Fibroblast of the aortic adventitia (primary cell): ENCODE results near the gene KCNIP3. TPM values are rescaled to one million over a fixed set of nuclear protein-coding genes. Genes with fewer than 3 reads are reported as not detected.

Source experiments
- DNase-seq: peaks from one replicate; pipeline ENCODE4 v3.0.0-alpha.2; 2010; ENCODE audit warnings: low read depth
- H3K4me3 ChIP-seq: 2 replicates; pipeline ENCODE4 v1.5.1; 2011; ENCODE audit warnings: low read depth, mild to moderate bottlenecking, control low read depth, low read length, moderate library complexity
- CTCF ChIP-seq: IDR thresholded peaks from 2 replicates; pipeline ENCODE4 v1.5.1; 2011; ENCODE audit warnings: mild to moderate bottlenecking, low read length, control low read depth, inconsistent platforms; ENCODE audit not compliant: insufficient read depth
- total RNA-seq: library from RNA; depleted of rRNA; stranded (reverse); fragments of >200 nt; gene quantifications from 2 replicates; pipeline ENCODE4 v1.2.3, GENCODE V29; 2012; ENCODE audit warnings: low replicate concordance

The KCNIP3 gene
- total RNA-seq, 1 donor: 2.9 TPM

- no peak overlapping the region for H3K4me3 ChIP-seq
- TF ChIP-seq CTCF: no peak
- no peak for DNase-seq
Measured at GRCh38 chr2:95270541-95271081, 26.5 kb upstream of the KCNIP3 start.

- DNase-seq: no peak
- no peak overlapping the region for H3K4me3 ChIP-seq
- TF ChIP-seq CTCF: no peak
Measured at GRCh38 chr2:95271381-95271971, 25.7 kb upstream of the KCNIP3 start.

- no peak overlapping the region for H3K4me3 ChIP-seq
- TF ChIP-seq CTCF: no peak
- DNase-seq: no peak
Measured at GRCh38 chr2:95272299-95272751, 24.8 kb upstream of the KCNIP3 start.

- H3K4me3 ChIP-seq: no peak overlapping the region
- no peak for TF ChIP-seq CTCF
- DNase-seq: no peak
Measured at GRCh38 chr2:95272781-95273180, 24.4 kb upstream of the KCNIP3 start.

GRCh38 chr2:95273566-95274290 lies 23.4 kb upstream of the KCNIP3 start:
- DNase-seq: no peak

More at GRCh38 chr2:95273566-95274290, 23.4 kb upstream of the KCNIP3 start:
- TF ChIP-seq CTCF: no peak
- no peak overlapping the region for H3K4me3 ChIP-seq
